Smooth muscle cell (in vitro differentiated cells): Measurements from ENCODE around the gene GSTA2. TPM values are rescaled to one million over a fixed set of nuclear protein-coding genes. Genes with fewer than 3 reads are reported as not detected.
"Not testable (repeated sequence)": the region's sequence is repeated elsewhere in the genome, so short reads cannot be mapped to it uniquely, and the experiment has no call there.

Experiments used
- DNase-seq: peaks from one replicate; lab custom pipeline; 2025; ENCODE audit not compliant: unreplicated experiment; lab: John Stamatoyannopoulos, UW
- H2AFZ ChIP-seq: fragments of 200-600 bp; sonication (generic); 2 replicates; pipeline ENCODE4 v1.6.0; 2016; ENCODE audit warnings: antibody characterized with exemption, low read depth, mild to moderate bottlenecking
- H3F3A ChIP-seq: fragments of 200-600 bp; sonication (generic); 2 replicates; pipeline ENCODE4 v1.6.0; 2017; ENCODE audit warnings: antibody characterized with exemption, low read depth
- H3K27ac ChIP-seq: fragments of 200-600 bp; sonication (generic); 2 replicates; pipeline ENCODE4 v1.5.1; 2016; ENCODE audit warnings: low read depth, mild to moderate bottlenecking
- H3K27me3 ChIP-seq: fragments of 200-600 bp; sonication (generic); 2 replicates; pipeline ENCODE4 v1.6.1; 2016; ENCODE audit warnings: low read depth, mild to moderate bottlenecking
- H3K36me3 ChIP-seq: fragments of 200-600 bp; sonication (generic); 2 replicates; pipeline ENCODE4 v1.5.1; 2016; ENCODE audit warnings: low read depth
- H3K4me1 ChIP-seq: fragments of 200-600 bp; sonication (generic); 2 replicates; pipeline ENCODE4 v1.5.1; 2016; ENCODE audit warnings: low read depth
- H3K4me2 ChIP-seq: fragments of 200-600 bp; sonication (generic); 2 replicates; pipeline ENCODE4 v1.6.0; 2016; ENCODE audit warnings: mild to moderate bottlenecking
- H3K4me3 ChIP-seq: fragments of 200-600 bp; sonication (generic); 2 replicates; pipeline ENCODE4 v1.5.1; 2016; ENCODE audit warnings: mild to moderate bottlenecking
- H3K79me2 ChIP-seq: fragments of 200-600 bp; sonication (generic); 2 replicates; pipeline ENCODE4 v1.6.0; 2016; ENCODE audit warnings: low read depth, mild to moderate bottlenecking
- H3K9ac ChIP-seq: fragments of 200-600 bp; sonication (generic); 2 replicates; pipeline ENCODE4 v1.6.0; 2016; ENCODE audit warnings: low read depth
- H3K9me3 ChIP-seq: fragments of 200-600 bp; sonication (generic); replicated peaks from 2 replicates; pipeline ENCODE4 v1.5.1; 2016; ENCODE audit warnings: low read depth
- H4K20me1 ChIP-seq: fragments of 200-600 bp; sonication (generic); 2 replicates; pipeline ENCODE4 v1.6.0; 2016; ENCODE audit warnings: low read depth
- WGBS: methylation state at CpG from one replicate; pipeline ENCODE4 v1.1.7; 2016; ENCODE audit warnings: low lambda C conversion rate; 5-methylcytosine and 5-hydroxymethylcytosine counted together
- polyA plus RNA-seq: library from polyadenylated mRNA; unstranded; fragments of >200 nt; fragmentation: Nextera tagmentation; extraction: Ambion mirVana; gene quantifications from 2 replicates; pipeline ENCODE4 v1.2.1, GENCODE V29; 2016
- total RNA-seq: library from RNA; depleted of rRNA; stranded (reverse); fragments of >200 nt; gene quantifications from 2 replicates; pipeline ENCODE4 v1.2.3, GENCODE V29; 2014
- TF ChIP-seq, protein P1 (sequence below): fragments of 200-600 bp; sonication (generic); IDR thresholded peaks from 2 replicates; pipeline ENCODE4 v1.5.1; 2017; ENCODE audit warnings: borderline replicate concordance, mild to moderate bottlenecking, antibody characterized with exemption; ENCODE audit not compliant: insufficient read depth, poor library complexity, severe bottlenecking

The GSTA2 gene
- total and polyA plus RNA-seq, 2 experiments from 2014 or later = 0.65 TPM; not detected in 1

DNA sequence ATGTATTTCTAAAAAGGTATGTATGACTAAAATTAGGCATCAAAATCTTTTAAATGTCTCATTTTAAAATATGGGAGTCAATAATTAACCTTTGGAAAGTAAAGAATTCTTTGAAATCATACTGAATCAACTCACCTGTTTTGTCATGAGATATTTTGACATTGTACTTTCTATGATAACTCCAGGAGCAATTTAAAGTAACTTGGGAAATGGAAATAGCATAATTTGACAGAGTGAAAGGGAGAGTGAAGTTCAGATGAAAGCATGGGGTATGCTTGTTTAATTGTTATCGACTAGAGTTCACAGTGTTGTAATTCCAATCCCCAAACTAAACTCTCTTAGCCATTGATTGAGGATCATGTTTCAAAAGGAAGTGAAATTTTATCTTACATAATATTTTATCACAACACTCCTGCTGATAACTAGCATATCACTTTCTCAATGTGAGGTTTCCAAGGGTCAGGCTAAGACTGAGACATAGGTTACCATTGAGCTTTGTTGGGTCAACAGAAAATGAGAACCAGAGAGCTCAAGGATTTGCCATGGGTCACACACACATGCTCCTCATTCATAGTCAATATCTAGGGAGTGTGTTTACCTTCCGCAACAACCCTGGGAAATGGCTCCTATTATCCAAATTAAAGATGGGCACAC lies 38.0 kb upstream of the GSTA2 start:
- Histone ChIP-seq H3K4me1 (no peaks in the 10 kb centered on the region), H3K9me3 (no peaks in the 10 kb centered on the region), H3F3A (no peaks in the 10 kb centered on the region), H3K4me3 (peak overlapping the region; percentile 32), H3K79me2 (no peaks in the 10 kb centered on the region), H3K27ac (no peak overlapping the region), H4K20me1 (no peaks in the 10 kb centered on the region), H3K9ac (no peak overlapping the region), H3K27me3 (no peaks in the 10 kb centered on the region), H3K36me3 (no peaks in the 10 kb centered on the region), H3K4me2 (no peak overlapping the region), H2AFZ (no peak overlapping the region)
- WGBS = 98% methylated on average over 2 of the region's 2 CpGs
- no peak for DNase-seq
- TF ChIP-seq, protein P1, sequence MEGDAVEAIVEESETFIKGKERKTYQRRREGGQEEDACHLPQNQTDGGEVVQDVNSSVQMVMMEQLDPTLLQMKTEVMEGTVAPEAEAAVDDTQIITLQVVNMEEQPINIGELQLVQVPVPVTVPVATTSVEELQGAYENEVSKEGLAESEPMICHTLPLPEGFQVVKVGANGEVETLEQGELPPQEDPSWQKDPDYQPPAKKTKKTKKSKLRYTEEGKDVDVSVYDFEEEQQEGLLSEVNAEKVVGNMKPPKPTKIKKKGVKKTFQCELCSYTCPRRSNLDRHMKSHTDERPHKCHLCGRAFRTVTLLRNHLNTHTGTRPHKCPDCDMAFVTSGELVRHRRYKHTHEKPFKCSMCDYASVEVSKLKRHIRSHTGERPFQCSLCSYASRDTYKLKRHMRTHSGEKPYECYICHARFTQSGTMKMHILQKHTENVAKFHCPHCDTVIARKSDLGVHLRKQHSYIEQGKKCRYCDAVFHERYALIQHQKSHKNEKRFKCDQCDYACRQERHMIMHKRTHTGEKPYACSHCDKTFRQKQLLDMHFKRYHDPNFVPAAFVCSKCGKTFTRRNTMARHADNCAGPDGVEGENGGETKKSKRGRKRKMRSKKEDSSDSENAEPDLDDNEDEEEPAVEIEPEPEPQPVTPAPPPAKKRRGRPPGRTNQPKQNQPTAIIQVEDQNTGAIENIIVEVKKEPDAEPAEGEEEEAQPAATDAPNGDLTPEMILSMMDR = no peak

DNA sequence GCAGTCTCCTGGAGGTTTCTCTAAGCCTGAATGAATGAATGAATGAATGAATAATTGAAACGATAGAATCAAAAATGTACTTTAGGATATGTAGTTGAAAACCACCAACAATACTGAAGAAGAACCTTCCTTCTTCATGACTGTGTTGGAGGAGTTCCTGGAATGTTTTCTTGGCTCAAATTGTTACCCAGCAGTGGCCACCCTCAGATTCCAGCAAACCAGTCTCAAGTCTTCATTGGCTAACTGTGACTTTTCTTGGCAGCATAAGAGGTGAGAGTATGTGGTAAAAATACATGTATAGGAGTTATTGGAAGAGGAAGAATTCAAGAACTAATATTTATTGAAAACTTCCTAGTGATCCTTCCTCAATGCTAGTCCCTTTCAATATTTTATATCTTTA lies 36.0 kb upstream of the GSTA2 start:
- H3F3A ChIP-seq, H4K20me1 ChIP-seq, H3K4me3 ChIP-seq, H3K79me2 ChIP-seq, H3K9me3 ChIP-seq, H3K27me3 ChIP-seq, DNase-seq, H3K4me2 ChIP-seq, H3K4me1 ChIP-seq, H2AFZ ChIP-seq, H3K36me3 ChIP-seq, H3K27ac ChIP-seq, H3K9ac ChIP-seq: not testable (repeated sequence)
- WGBS = 88% methylated on average over 1 of the region's 1 CpG

DNA sequence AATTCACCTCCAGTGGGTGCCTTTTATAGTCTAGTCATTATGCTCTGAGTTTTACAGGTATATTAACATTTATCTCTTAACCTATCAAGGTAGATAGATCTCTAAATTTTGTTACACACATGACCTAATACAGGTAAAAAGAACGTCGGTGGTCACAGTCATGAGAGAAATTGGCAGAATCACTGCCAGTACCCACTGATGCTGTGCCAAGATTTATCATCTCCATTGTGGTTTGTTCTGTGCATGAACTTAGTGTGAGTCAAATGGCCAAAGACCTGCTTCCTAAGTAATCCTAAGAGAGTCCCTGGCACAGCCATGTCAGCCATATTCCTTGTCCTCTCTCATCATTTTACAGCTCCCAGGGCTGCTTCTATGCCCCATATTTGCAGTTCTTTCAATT lies 31.1 kb upstream of the GSTA2 start:
- H3F3A ChIP-seq, H3K36me3 ChIP-seq, DNase-seq, H4K20me1 ChIP-seq, H3K4me2 ChIP-seq, H2AFZ ChIP-seq, H3K4me1 ChIP-seq, H3K9ac ChIP-seq, H3K9me3 ChIP-seq, H3K27me3 ChIP-seq, H3K79me2 ChIP-seq, H3K27ac ChIP-seq, H3K4me3 ChIP-seq: not testable (repeated sequence)
- 98% methylated on average over 2 of the region's 2 CpGs for WGBS

DNA sequence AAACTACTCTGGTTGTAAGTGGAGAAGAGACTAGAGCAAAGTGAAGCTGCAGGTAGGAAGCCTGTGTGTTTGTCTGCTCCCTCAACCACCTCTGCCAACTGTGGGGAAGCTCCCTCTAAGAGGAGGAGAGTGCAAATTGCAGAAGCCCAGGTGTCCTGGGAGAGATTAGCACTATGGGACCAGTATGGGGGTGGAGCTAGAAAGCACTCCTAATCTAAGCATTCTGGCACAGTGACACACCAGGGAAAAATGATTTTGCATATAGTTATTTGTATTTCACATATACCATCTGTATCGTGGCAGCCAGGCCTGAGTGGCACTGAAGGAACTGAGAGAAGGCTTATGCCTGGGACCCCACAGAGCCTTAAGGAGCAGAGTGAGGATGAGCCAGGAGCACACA lies 27.6 kb upstream of the GSTA2 start:
- Histone ChIP-seq H4K20me1 (no peaks in the 10 kb centered on the region), H3K4me1 (no peaks in the 10 kb centered on the region), H3K9me3 (no peaks in the 10 kb centered on the region), H3K9ac (no peak overlapping the region), H3K4me3 (no peak overlapping the region), H3K4me2 (no peak overlapping the region), H2AFZ (no peak overlapping the region), H3K27ac (peak overlapping the region; percentile 74), H3F3A (no peaks in the 10 kb centered on the region), H3K79me2 (no peaks in the 10 kb centered on the region), H3K36me3 (no peaks in the 10 kb centered on the region), H3K27me3 (no peaks in the 10 kb centered on the region)
- no peak for DNase-seq
- TF ChIP-seq, protein P1 = no peak
- no CpG with 5 or more reads among the region's 1 CpG for WGBS

DNA sequence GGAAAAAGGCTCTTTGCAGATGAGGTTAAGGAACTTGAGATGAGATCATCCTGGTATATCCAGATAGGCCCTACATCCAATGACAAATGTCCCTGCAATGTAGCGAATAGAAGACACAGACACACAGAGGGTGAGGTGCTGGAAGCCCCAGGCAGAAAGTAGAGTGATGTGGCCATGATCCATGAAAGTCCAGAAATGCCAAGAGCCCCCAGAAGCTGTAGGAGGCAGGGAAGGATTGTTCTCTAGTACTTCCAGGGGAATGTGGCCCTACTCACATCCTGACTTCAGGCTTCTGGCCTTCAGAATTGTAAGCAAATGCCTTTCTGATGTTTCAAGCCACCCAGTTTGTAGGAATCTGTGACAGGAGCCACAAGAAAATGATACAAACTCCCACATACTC lies 26.4 kb upstream of the GSTA2 start:
- 46% methylated on average over 1 of the region's 1 CpG for WGBS
- DNase-seq = not testable (repeated sequence)
- peak overlapping the region; percentile 74 for H3K27ac ChIP-seq

More for the DNA sequence above, 26.4 kb upstream of the GSTA2 start:
- not testable (repeated sequence) for H3K9me3 ChIP-seq, H3K9ac ChIP-seq, H3K4me1 ChIP-seq, H4K20me1 ChIP-seq, H3F3A ChIP-seq, H2AFZ ChIP-seq, H3K79me2 ChIP-seq, H3K27me3 ChIP-seq, H3K4me3 ChIP-seq, H3K36me3 ChIP-seq
- peak overlapping the region; percentile 37 for H3K4me2 ChIP-seq
